ENCODE data around the gene OASL. TPM values are rescaled to one million over a fixed set of nuclear protein-coding genes. Genes with fewer than 3 reads are reported as not detected.

OASL gene
- total and polyA plus RNA-seq, 2 of the 4 experiments (the other 2 are of a cell fraction): under 0.01 to 0.05 TPM

GRCh38 chr12:121034616-121035305, 4.3 kb downstream of the OASL start:
- Histone ChIP-seq H3K79me1 (ENCODE audit: low read depth in 1 of 2, low read length in 2 of 2) (no peaks in the 10 kb centered on the region), H3K9me3 (ENCODE audit: control insufficient read depth, insufficient read depth, low read length) (no peaks in the 10 kb centered on the region), H2BK120ac (ENCODE audit: low read depth, low read length) (no peak overlapping the region), H3K56ac (ENCODE audit: extremely low read depth, insufficient read depth, low read length) (no peak overlapping the region), H2AK5ac (ENCODE audit: low read depth, low read length) (no peak overlapping the region), H3K18ac (ENCODE audit: low read depth, low read length) (no peak overlapping the region), H3K27ac (ENCODE audit: insufficient read depth, low read length) (no peak overlapping the region), H3K14ac (replicated peaks; ENCODE audit: low read depth, low read length) (no peak overlapping the region), H4K20me1 (ENCODE audit: insufficient read depth, low read length) (no peaks in the 10 kb centered on the region), H3K9ac (ENCODE audit: low read depth, low read length) (no peak overlapping the region), H4K91ac (ENCODE audit: insufficient read depth, low read depth, low read length) (no peak overlapping the region), H3K4me2 (ENCODE audit: low read depth, low read length) (no peak overlapping the region), H3K27me3 (ENCODE audit: control insufficient read depth, insufficient read depth, low read length) (peaks cover 14% of the 10 kb centered on the region; the same call in 1 of the 2 replicates), H3K4ac (ENCODE audit: low read depth, low read length) (no peak overlapping the region), H2BK20ac (ENCODE audit: low read depth, low read length) (no peak overlapping the region), H3K9me1 (ENCODE audit: insufficient read depth, low read length) (0 out of 2 replicates have a peak, but pooled peaks cover 2% of the 10 kb centered on the region), H3K4me3 (ENCODE audit: insufficient read depth, low read depth, low read length) (no peak overlapping the region), H3K23ac (ENCODE audit: low read depth, low read length) (no peak overlapping the region), H2BK15ac (ENCODE audit: low read depth, low read length) (no peak overlapping the region), H4K8ac (ENCODE audit: low read depth in 2 of 2, low read length in 2 of 2) (no peak overlapping the region), H2AK9ac (replicated peaks; ENCODE audit: low read depth, low read length, poor library complexity) (no peak overlapping the region), H3K4me1 (ENCODE audit: control insufficient read depth, insufficient read depth, low read length) (no peaks in the 10 kb centered on the region), H4K5ac (ENCODE audit: low read depth, low read length) (no peak overlapping the region), H2AFZ (replicated peaks; ENCODE audit: low read length, poor library complexity) (no peak overlapping the region), H2BK5ac (ENCODE audit: low read depth, low read length, poor library complexity, severe bottlenecking) (no peak overlapping the region), H3K36me3 (ENCODE audit: control insufficient read depth, insufficient read depth, low read length) (no peaks in the 10 kb centered on the region)
- ChIA-PET CTCF (interaction anchor here (0.6 to 1.1 kb wide), 3 partner anchors 8 to 1965 kb away, joined by 3 to 5 read pairs (median 3); no protein-coding TSS in a partner anchor), POLR2A (ENCODE audit: unreplicated experiment) (no interaction called here)
- in situ Hi-C loops (cut with MboI; ENCODE audit: low sequenced_read_pairs): no loop called here
- dilution Hi-C loops (cut with HindIII; ENCODE audit: low sequenced_read_pairs, unreplicated experiment): no loop called here
- TF ChIP-seq MAFK (IDR thresholded peaks at IDR 0.05; ENCODE audit: low read depth, low read length) (no peak), NFE2L2 (IDR thresholded peaks at IDR 0.05; ENCODE audit: low read depth, low read length) (no peak), RAD21 (IDR thresholded peaks at IDR 0.05; ENCODE audit: low read length) (no peak), FOS (IDR thresholded peaks at IDR 0.05; ENCODE audit: low read depth, low read length) (no peak), MXI1 (IDR thresholded peaks at IDR 0.05; ENCODE audit: borderline replicate concordance, low read depth, low read length) (no peak), RFX5 (IDR thresholded peaks at IDR 0.05; ENCODE audit: low read depth, low read length) (no peak), POLR2A (IDR thresholded peaks at IDR 0.05; ENCODE audit: low read depth, low read length) (no peak), CHD1 (IDR thresholded peaks at IDR 0.05; ENCODE audit: low read depth, low read length) (no peak), MAZ (IDR thresholded peaks at IDR 0.05; ENCODE audit: borderline replicate concordance, low read depth, low read length) (no peak), SMC3 (IDR thresholded peaks at IDR 0.05; ENCODE audit: low read depth, low read length) (no peak)
- 80% methylated on average over 1 of the region's 9 CpGs; no CpG with 5 or more reads in 1 of the 2 experiments for WGBS, 2 experiments (ENCODE audit: extremely low coverage in 2 of 2, insufficient read length in 1 of 2)
- DNase-seq: no peak
- ATAC-seq (ENCODE audit: low read depth): no peak
- intact Hi-C loops (cut with micrococcal nuclease): no loop called here
- no TSS peak for BruUV-seq (replicated peaks)

All from IMR-90 (cell line).